Kidney (tissue), 14 donors: ENCODE results near the gene SPINK9. TPM values are rescaled to one million over a fixed set of nuclear protein-coding genes. Genes with fewer than 3 reads are reported as not detected.

Experiments used
- DNase-seq, 5 donors: peaks; one replicate each; pipeline ENCODE4 v3.0.0-alpha.2; 2013 to 2020
- FAIRE-seq: peaks from 2 replicates; lab custom pipeline; 2012; peaks lifted over from hg19 to GRCh38; lab: Jason Lieb, UNC
- H3K27ac ChIP-seq, 2 donors: one replicate each; pipeline ENCODE4 v1.7.0; 2013; ENCODE audit warnings: low read depth in 2 of 2, low read length in 2 of 2, inconsistent platforms in 1 of 2
- H3K27me3 ChIP-seq: one replicate; pipeline ENCODE4 v1.7.1; 2013; ENCODE audit warnings: low read length, inconsistent platforms; ENCODE audit not compliant: control insufficient read depth, insufficient read depth
- H3K36me3 ChIP-seq, 3 donors: one replicate each; pipeline versions ENCODE4 v1.7.0 to v1.7.1; 2013; ENCODE audit warnings: low read length in 3 of 3, control low read depth in 1 of 3, inconsistent platforms in 1 of 3; ENCODE audit not compliant: insufficient read depth in 3 of 3, control insufficient read depth in 2 of 3
- H3K4me1 ChIP-seq, 3 donors: one replicate each; pipeline versions ENCODE4 v1.7.0 to v1.7.1; 2013; ENCODE audit warnings: low read length in 3 of 3, inconsistent platforms in 1 of 3, low read depth in 1 of 3; ENCODE audit not compliant: control insufficient read depth in 2 of 3, insufficient read depth in 2 of 3
- H3K4me3 ChIP-seq, 3 donors: one replicate each; pipeline versions ENCODE4 v1.7.0 to v1.8.1; 2013; ENCODE audit warnings: low read length in 3 of 3, control low read depth in 1 of 3, inconsistent platforms in 1 of 3
- H3K9ac ChIP-seq, 3 donors: one replicate each; pipeline versions ENCODE4 v1.7.0 to v1.7.1; 2013; ENCODE audit warnings: low read length in 3 of 3, control low read depth in 1 of 3, inconsistent platforms in 1 of 3
- H3K9me3 ChIP-seq, 3 donors: one replicate each; pipeline versions ENCODE4 v1.7.0 to v1.7.1; 2013; ENCODE audit warnings: low read length in 3 of 3, control low read depth in 1 of 3, inconsistent platforms in 1 of 3; ENCODE audit not compliant: control insufficient read depth in 2 of 3, insufficient read depth in 1 of 3
- intact Hi-C: fragments of 100-400 bp; cut with DNase I; formaldehyde crosslinking; loops from one replicate; pipeline ENCODE4 v1.11.1; 2022
- polyA plus RNA-seq: library from polyadenylated mRNA; stranded (reverse); fragments of 350-450 nt; fragmentation: Illumina TruSeq; extraction: RNeasy Lipid Tissue Mini Kit (QIAGEN cat#74804); gene quantifications from one replicate; pipeline ENCODE4 v1.2.3, GENCODE V29; 2014; ENCODE audit warnings: low read depth, low replicate concordance; ENCODE audit not compliant: insufficient read depth
- total RNA-seq: library from RNA; stranded (reverse); fragmentation: NEBNext Ultra II Directional; extraction: Animal tissue kit (Norgen Biotek cat#: 25700); gene quantifications from one replicate; pipeline ENCODE4 v1.2.1, GENCODE V29; 2021
- TF ChIP-seq, protein P1 (sequence below): IDR thresholded peaks from 3 replicates; pipeline ENCODE4 v1.5.1; 2012; ENCODE audit warnings: mild to moderate bottlenecking, moderate library complexity, borderline replicate concordance; ENCODE audit not compliant: insufficient read depth; ENCODE audit errors: extremely low read depth
- donor health status: control.
- donor health status: control.
- donor health status: control.
- donor health status: control.
- donor health status: control.
- donor health status: DM: yes; HTN: yes; CAD: no.
- donor health status: Normal renal cell carcinoma (clear cell type).

SPINK9 gene
- total and polyA plus RNA-seq, 2 donors from 2014 or later, result not detected

DNA sequence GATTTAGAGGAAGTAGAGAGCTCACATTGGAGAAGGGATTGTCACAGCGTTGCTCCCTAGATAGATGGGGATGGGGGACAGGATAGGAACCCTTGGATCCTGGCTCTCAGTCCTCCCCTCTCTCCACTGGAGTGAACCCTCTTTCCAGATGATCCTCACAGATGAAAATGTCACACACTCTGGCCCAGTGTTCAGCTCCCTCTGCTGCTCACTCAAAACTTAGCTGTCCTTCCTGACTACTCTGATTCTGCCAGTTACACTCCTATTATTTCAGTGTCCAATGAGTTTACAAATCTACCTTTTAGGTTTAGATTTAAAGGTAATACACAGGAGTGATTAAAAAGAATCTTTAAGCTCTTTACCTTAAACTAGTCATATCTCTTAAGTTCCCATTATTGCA is 28.9 kb upstream of the SPINK9 start:
- intact Hi-C loops, result no loop called here
- FAIRE-seq, result no peak

DNA sequence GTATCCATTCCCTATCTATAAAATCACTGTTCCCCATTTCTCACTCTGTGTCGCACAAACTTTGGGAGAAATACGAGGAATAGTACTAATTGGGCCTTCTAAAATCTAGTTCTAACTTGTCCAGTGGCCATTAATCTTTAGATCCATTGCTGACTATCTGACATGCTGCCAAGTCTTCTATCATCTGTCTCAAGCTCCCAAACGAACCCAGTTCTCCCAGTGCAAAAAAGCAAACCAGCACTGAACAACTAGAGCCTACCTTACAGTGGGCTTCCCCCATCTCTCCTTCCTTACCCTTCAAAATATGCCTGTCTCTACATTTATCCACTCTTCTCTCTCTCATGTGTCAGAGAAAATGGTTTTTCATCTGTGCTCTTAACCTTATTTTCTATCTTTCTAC is 26.3 kb upstream of the SPINK9 start:
- Histone ChIP-seq H3K4me3 (no peak overlapping the region), H3K27me3 (no peaks in the 10 kb centered on the region), H3K9me3 (peaks cover 0 to 4% (median 0%) of the 10 kb centered on the region in 3 donors), H3K9ac (no peak overlapping the region), H3K27ac (no peak overlapping the region), H3K4me1 (no peaks in the 10 kb centered on the region), H3K36me3 (no peaks in the 10 kb centered on the region)
- intact Hi-C loops, result no loop called here
- TF ChIP-seq, protein P1, sequence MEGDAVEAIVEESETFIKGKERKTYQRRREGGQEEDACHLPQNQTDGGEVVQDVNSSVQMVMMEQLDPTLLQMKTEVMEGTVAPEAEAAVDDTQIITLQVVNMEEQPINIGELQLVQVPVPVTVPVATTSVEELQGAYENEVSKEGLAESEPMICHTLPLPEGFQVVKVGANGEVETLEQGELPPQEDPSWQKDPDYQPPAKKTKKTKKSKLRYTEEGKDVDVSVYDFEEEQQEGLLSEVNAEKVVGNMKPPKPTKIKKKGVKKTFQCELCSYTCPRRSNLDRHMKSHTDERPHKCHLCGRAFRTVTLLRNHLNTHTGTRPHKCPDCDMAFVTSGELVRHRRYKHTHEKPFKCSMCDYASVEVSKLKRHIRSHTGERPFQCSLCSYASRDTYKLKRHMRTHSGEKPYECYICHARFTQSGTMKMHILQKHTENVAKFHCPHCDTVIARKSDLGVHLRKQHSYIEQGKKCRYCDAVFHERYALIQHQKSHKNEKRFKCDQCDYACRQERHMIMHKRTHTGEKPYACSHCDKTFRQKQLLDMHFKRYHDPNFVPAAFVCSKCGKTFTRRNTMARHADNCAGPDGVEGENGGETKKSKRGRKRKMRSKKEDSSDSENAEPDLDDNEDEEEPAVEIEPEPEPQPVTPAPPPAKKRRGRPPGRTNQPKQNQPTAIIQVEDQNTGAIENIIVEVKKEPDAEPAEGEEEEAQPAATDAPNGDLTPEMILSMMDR, result no peak
- FAIRE-seq, result no peak
- DNase-seq, result no peak

More for the DNA sequence above, 28.9 kb upstream of the SPINK9 start:
- H3K9me3 ChIP-seq, result peaks cover 0 to 4% (median 0%) of the 10 kb centered on the region in 3 donors
- no peaks in the 10 kb centered on the region for H3K36me3 ChIP-seq
- H3K27ac ChIP-seq, result no peak overlapping the region
- H3K9ac ChIP-seq, result no peak overlapping the region
- no peaks in the 10 kb centered on the region for H3K27me3 ChIP-seq
- H3K4me3 ChIP-seq, result no peak overlapping the region
- DNase-seq, result no peak
- H3K4me1 ChIP-seq, result no peaks in the 10 kb centered on the region
- TF ChIP-seq, protein P1, result no peak

GRCh38 chr5:148309746-148310145 is 25.6 kb upstream of the SPINK9 start:
- no peaks in the 10 kb centered on the region for H3K36me3 ChIP-seq

More at GRCh38 chr5:148309746-148310145, 25.6 kb upstream of the SPINK9 start:
- Histone ChIP-seq H3K27ac (no peak overlapping the region), H3K4me3 (no peak overlapping the region), H3K27me3 (no peaks in the 10 kb centered on the region), H3K9me3 (peaks cover 0 to 4% (median 0%) of the 10 kb centered on the region in 3 donors), H3K4me1 (no peaks in the 10 kb centered on the region), H3K9ac (no peak overlapping the region)
- intact Hi-C loops, result no loop called here
- TF ChIP-seq, protein P1, result no peak
- FAIRE-seq (no peak), DNase-seq (no peak)
